Right lung (tissue), 5 donors: ENCODE results near the gene ETV7. TPM values are rescaled to one million over a fixed set of nuclear protein-coding genes. Genes with fewer than 3 reads are reported as not detected.

Experiments used
- DNase-seq, 2 donors: peaks; one replicate each; pipeline ENCODE4 v3.0.0-alpha.2; 2013
- polyA plus RNA-seq, 5 donors: library from polyadenylated mRNA; unstranded; fragments of 120-200 nt; gene quantifications; one replicate each; pipeline versions ENCODE4 v1.2.1 to v1.2.3, GENCODE V29; 2013; ENCODE audit warnings: inconsistent platforms in 1 of 5, low replicate concordance in 1 of 5; ENCODE audit not compliant: insufficient read length in 5 of 5, insufficient read depth in 1 of 5

Gene ETV7
- polyA plus RNA-seq, 5 donors: 0.14 to 0.30 (median 0.14) TPM; not detected in 2

- DNase-seq: no peak
Observed at GRCh38 chr6:36324715-36325114, 62.8 kb downstream of the ETV7 start.

- DNase-seq: no peak
Observed at GRCh38 chr6:36324191-36324590, 63.3 kb downstream of the ETV7 start.

- DNase-seq: no peak
Observed at GRCh38 chr6:36323062-36323461, 64.4 kb downstream of the ETV7 start.

GRCh38 chr6:36322591-36322990, 64.9 kb downstream of the ETV7 start:
- no peak for DNase-seq

GRCh38 chr6:36320475-36320874, 67.0 kb downstream of the ETV7 start:
- no peak for DNase-seq

GRCh38 chr6:36319821-36320220, 67.6 kb downstream of the ETV7 start:
- no peak for DNase-seq

- DNase-seq: no peak
Observed at GRCh38 chr6:36319436-36319762, 68.1 kb downstream of the ETV7 start.

- no peak for DNase-seq
Observed at GRCh38 chr6:36318690-36319435, 68.6 kb downstream of the ETV7 start.

- no peak for DNase-seq
Observed at GRCh38 chr6:36317623-36318022, 69.8 kb downstream of the ETV7 start.

Other genes starting within 250 kb of the ETV7 start
- gene BRPF3, start 190.9 kb downstream of the ETV7 start, polyA plus RNA-seq: 10 to 100 TPM; 38.8 to 47.9 (median 43.3) TPM
- under 1 TPM in 4 of 5 donors, not detected in 1; 0.13 to 0.21 (median 0.18) TPM for gene PNPLA1, start 117.6 kb downstream of the ETV7 start, polyA plus RNA-seq
- not detected for gene BNIP5, start 50.8 kb downstream of the ETV7 start, polyA plus RNA-seq
- under 1 TPM in 1 of 5 donors, not detected in 4; 0.12 TPM for gene PXT1, start 55.2 kb upstream of the ETV7 start, polyA plus RNA-seq
- gene KCTD20, start 55.3 kb upstream of the ETV7 start, polyA plus RNA-seq: 10 to 100 TPM; 42.5 to 57.1 (median 49.8) TPM
- 10 to 100 TPM; 35.1 to 45.0 (median 44.4) TPM for gene STK38, start 159.8 kb upstream of the ETV7 start, polyA plus RNA-seq
- gene SRSF3, start 206.7 kb upstream of the ETV7 start, polyA plus RNA-seq: 100 to 1,000 TPM; 499 to 658 (median 579) TPM